Testis (tissue), 3 donors: Measurements from ENCODE around the gene ZDHHC23. TPM values are rescaled to one million over a fixed set of nuclear protein-coding genes. Genes with fewer than 3 reads are reported as not detected.

Experiments used
- DNase-seq: peaks from one replicate; pipeline ENCODE4 v3.0.0-alpha.2; 2019
- H3K27ac ChIP-seq, 2 donors: fragments of 200-600 bp; sonication (generic); one replicate each; pipeline ENCODE4 v1.5.1; 2019
- H3K27me3 ChIP-seq: fragments of 200-600 bp; sonication (generic); one replicate; pipeline ENCODE4 v1.5.1; 2019
- H3K36me3 ChIP-seq: fragments of 200-600 bp; sonication (generic); one replicate; pipeline ENCODE4 v1.5.1; 2017; ENCODE audit warnings: low read depth; ENCODE audit errors: missing control alignments
- H3K4me1 ChIP-seq: fragments of 200-600 bp; sonication (generic); one replicate; pipeline ENCODE4 v1.5.1; 2019
- H3K4me3 ChIP-seq, 2 donors: fragments of 200-600 bp; sonication (generic); one replicate each; pipeline ENCODE4 v1.5.1; 2017 to 2019
- H3K9me3 ChIP-seq: fragments of 200-600 bp; sonication (generic); one replicate; pipeline ENCODE4 v1.5.1; 2017
- CTCF ChIP-seq, 3 experiments: fragments of 450-650 bp in 2 of 3; fragments of 200-600 bp in 1 of 3; sonication (generic) in 1 of 3; IDR thresholded peaks; one replicate each; pipeline ENCODE4 v1.5.1; 2016 to 2019; ENCODE audit warnings: antibody characterized with exemption in 3 of 3, mild to moderate bottlenecking in 2 of 3, moderate library complexity in 1 of 3
- POLR2A ChIP-seq: fragments of 450-650 bp; IDR thresholded peaks from one replicate; pipeline ENCODE4 v1.6.1; 2017; ENCODE audit warnings: antibody characterized with exemption, mild to moderate bottlenecking, moderate library complexity
- WGBS, 2 donors: methylation state at CpG; one replicate each; pipeline ENCODE4 v1.1.5; 2018; 5-methylcytosine and 5-hydroxymethylcytosine counted together
- intact Hi-C: fragments of 100-400 bp; cut with DNase I; formaldehyde crosslinking; loops from one replicate; pipeline ENCODE4 v1.15.1; 2023; ENCODE audit warnings: low total_unique reads
- polyA plus RNA-seq: library from polyadenylated mRNA; stranded (reverse); fragments of 350-450 nt; fragmentation: Illumina TruSeq; extraction: RNeasy Lipid Tissue Mini Kit (QIAGEN cat#74804); gene quantifications from one replicate; pipeline ENCODE4 v1.2.3, GENCODE V29; 2014; ENCODE audit warnings: low read depth, low replicate concordance; ENCODE audit not compliant: insufficient read depth
- total RNA-seq, 2 donors: library from RNA; depleted of rRNA; stranded (reverse); fragments of >200 nt; gene quantifications; one replicate each; pipeline ENCODE4 v1.2.3, GENCODE V29; 2016

The ZDHHC23 gene
- total and polyA plus RNA-seq, 3 donors from 2014 or later = 27.1 to 38.7 (median 36.4) TPM

- DNase-seq = no peak
- Histone ChIP-seq H3K27me3 (no peaks in the 10 kb centered on the region), H3K27ac (peak overlapping the region; percentile 40 to 73), H3K4me1 (peaks cover 9% of the 10 kb centered on the region), H3K9me3 (no peaks in the 10 kb centered on the region), H3K36me3 (no peaks in the 10 kb centered on the region), H3K4me3 (no peak overlapping the region)
- TF ChIP-seq CTCF (IDR thresholded peaks at IDR 0.05) (no peak), POLR2A (no peak)
- intact Hi-C loops = no loop called here
- 74 to 76% methylated on average over 3 of the region's 3 CpGs for WGBS, 2 donors
These were observed 16.1 kb downstream of the ZDHHC23 start for GRCh38 chr3:113963879-113964278.

GRCh38 chr3:113966172-113966571 lies 18.4 kb downstream of the ZDHHC23 start:
- H3K4me3 ChIP-seq = no peak overlapping the region
- TF ChIP-seq CTCF (IDR thresholded peaks at IDR 0.05) (no peak), POLR2A (no peak)
- no peak overlapping the region for H3K27ac ChIP-seq
- H3K36me3 ChIP-seq = no peaks in the 10 kb centered on the region
- no peaks in the 10 kb centered on the region for H3K9me3 ChIP-seq
- WGBS, 2 donors = 81 to 85% methylated on average over 2 of the region's 2 CpGs
- no peaks in the 10 kb centered on the region for H3K27me3 ChIP-seq
- peaks cover 9% of the 10 kb centered on the region for H3K4me1 ChIP-seq
- intact Hi-C loops = no loop called here
- no peak for DNase-seq

GRCh38 chr3:113968986-113969385 lies 21.2 kb downstream of the ZDHHC23 start:
- H3K4me1 ChIP-seq = no peaks in the 10 kb centered on the region
- no peak for TF ChIP-seq POLR2A
- DNase-seq = no peak
- no peak overlapping the region for H3K4me3 ChIP-seq
- 50 to 53% methylated on average over 2 of the region's 2 CpGs for WGBS, 2 donors
- H3K36me3 ChIP-seq = no peaks in the 10 kb centered on the region
- H3K9me3 ChIP-seq = no peaks in the 10 kb centered on the region
- H3K27me3 ChIP-seq = no peaks in the 10 kb centered on the region
- intact Hi-C loops = no loop called here
- no peak overlapping the region for H3K27ac ChIP-seq

- no peak for DNase-seq
- no peak for TF ChIP-seq CTCF (IDR thresholded peaks at IDR 0.05)
- no peaks in the 10 kb centered on the region for H3K9me3 ChIP-seq
- H3K27me3 ChIP-seq = no peaks in the 10 kb centered on the region
- no peaks in the 10 kb centered on the region for H3K4me1 ChIP-seq
- intact Hi-C loops = no loop called here
- H3K27ac ChIP-seq = no peak overlapping the region
- WGBS, 2 donors = 90 to 92% methylated on average over 4 of the region's 4 CpGs
- H3K36me3 ChIP-seq = no peaks in the 10 kb centered on the region
- no peak overlapping the region for H3K4me3 ChIP-seq
These were observed 30.0 kb downstream of the ZDHHC23 start for GRCh38 chr3:113977822-113978221.

GRCh38 chr3:113979916-113980315 lies 32.1 kb downstream of the ZDHHC23 start:
- Histone ChIP-seq H3K27ac (no peak overlapping the region), H3K4me1 (no peaks in the 10 kb centered on the region), H3K9me3 (no peaks in the 10 kb centered on the region), H3K36me3 (no peaks in the 10 kb centered on the region), H3K4me3 (no peak overlapping the region), H3K27me3 (no peaks in the 10 kb centered on the region)
- WGBS, 2 donors = 91 to 92% methylated on average over 1 of the region's 1 CpG
- no peak for TF ChIP-seq CTCF (IDR thresholded peaks at IDR 0.05)
- no peak for TF ChIP-seq POLR2A
- DNase-seq = no peak
- intact Hi-C loops = no loop called here
